ENCODE measurements around the gene SLX1A. TPM values are rescaled to one million over a fixed set of nuclear protein-coding genes. Genes with fewer than 3 reads are reported as not detected.

Gene SLX1A
- total and polyA plus RNA-seq, 10 of the 15 experiments (the other 5 are each of a cell fraction or from before 2014, with no cell fraction given), result 2.5 to 123 (median 28.9) TPM

DNA sequence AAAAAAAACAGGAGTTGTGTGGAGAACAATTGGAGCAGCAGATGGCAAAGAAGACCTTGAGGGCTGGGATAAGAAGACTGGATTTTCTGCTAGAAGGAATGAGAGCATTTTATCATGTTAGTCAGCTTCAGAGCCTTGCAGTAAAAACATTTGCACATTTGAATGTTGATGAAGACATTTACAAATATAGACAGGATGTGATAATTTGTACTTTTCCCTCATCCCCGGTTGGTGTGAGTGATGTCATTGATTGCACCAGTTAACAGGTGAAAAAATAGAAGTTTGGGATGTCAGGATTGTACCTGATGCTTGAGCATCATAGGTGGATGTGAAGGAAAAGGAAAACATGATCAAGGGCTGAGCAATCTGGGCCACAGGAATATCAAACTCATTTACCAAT, 48.0 kb upstream of the SLX1A start:
- CTCF ChIA-PET, result interaction anchor here (0.7 kb wide), 1 partner anchor 264 kb away, joined by 3 read pairs; no protein-coding TSS in a partner anchor
- ATAC-seq (no peak), DNase-seq (ENCODE audit: low read depth, low spot score) (no peak), FAIRE-seq (no peak)
- no TSS peak for BruUV-seq (replicated peaks)
- H4K20me1 ChIP-seq (ENCODE audit: control insufficient read depth, insufficient read depth), result no peaks in the 10 kb centered on the region
- intact Hi-C loops (cut with micrococcal nuclease; ENCODE audit: unreplicated experiment), result no loop called here
- RAD21 ChIA-PET (ENCODE audit: unreplicated experiment), result no interaction called here
- H3K79me2 ChIP-seq (ENCODE audit: control insufficient read depth, insufficient read depth, low read length), result no peaks in the 10 kb centered on the region
- in situ Hi-C loops (cut with MboI), result no loop called here
- no peaks in the 10 kb centered on the region for H3K36me3 ChIP-seq (ENCODE audit: control insufficient read depth in 2 of 2, insufficient read depth in 2 of 2, low read length in 1 of 2)
- H3K4me2 ChIP-seq (ENCODE audit: control insufficient read depth, insufficient read depth), result no peak overlapping the region
- TF ChIP-seq SMC3 (IDR thresholded peaks at IDR 0.05; ENCODE audit: borderline replicate concordance, low read length) (no peak), SPI1 (IDR thresholded peaks at IDR 0.05; ENCODE audit: borderline replicate concordance, insufficient read depth, low read depth, low read length) (no peak), ESRRA (IDR thresholded peaks at IDR 0.05; ENCODE audit: low read length) (no peak), TAF1 (IDR thresholded peaks at IDR 0.05; ENCODE audit: borderline replicate concordance, low read depth, low read length) (no peak), RBBP5 (conservative IDR thresholded peaks at IDR 0.05) (no peak), CREB1 (IDR thresholded peaks at IDR 0.05; ENCODE audit: low read depth) (no peak), MTA2 (IDR thresholded peaks at IDR 0.05; ENCODE audit: low read depth) (no peak), CTCF (IDR thresholded peaks at IDR 0.05 in 2 of 3, conservative IDR thresholded peaks at IDR 0.05 in 1 of 3; ENCODE audit: control insufficient read depth in 2 of 3, extremely low read depth in 1 of 3, insufficient read depth in 1 of 3, low read depth in 3 of 3, low read length in 3 of 3) (no peak), SIX5 (IDR thresholded peaks at IDR 0.05; ENCODE audit: low read depth, low read length, severe bottlenecking) (no peak), POLR2AphosphoS2 (IDR thresholded peaks at IDR 0.05; ENCODE audit: low read depth, low read length) (no peak), ASH2L (IDR thresholded peaks at IDR 0.05; ENCODE audit: borderline replicate concordance, low read depth) (no peak), HCFC1 (IDR thresholded peaks at IDR 0.05; ENCODE audit: low read length) (no peak), IRF5 (IDR thresholded peaks at IDR 0.05; ENCODE audit: borderline replicate concordance) (no peak)
- TF ChIP-seq, protein P1, sequence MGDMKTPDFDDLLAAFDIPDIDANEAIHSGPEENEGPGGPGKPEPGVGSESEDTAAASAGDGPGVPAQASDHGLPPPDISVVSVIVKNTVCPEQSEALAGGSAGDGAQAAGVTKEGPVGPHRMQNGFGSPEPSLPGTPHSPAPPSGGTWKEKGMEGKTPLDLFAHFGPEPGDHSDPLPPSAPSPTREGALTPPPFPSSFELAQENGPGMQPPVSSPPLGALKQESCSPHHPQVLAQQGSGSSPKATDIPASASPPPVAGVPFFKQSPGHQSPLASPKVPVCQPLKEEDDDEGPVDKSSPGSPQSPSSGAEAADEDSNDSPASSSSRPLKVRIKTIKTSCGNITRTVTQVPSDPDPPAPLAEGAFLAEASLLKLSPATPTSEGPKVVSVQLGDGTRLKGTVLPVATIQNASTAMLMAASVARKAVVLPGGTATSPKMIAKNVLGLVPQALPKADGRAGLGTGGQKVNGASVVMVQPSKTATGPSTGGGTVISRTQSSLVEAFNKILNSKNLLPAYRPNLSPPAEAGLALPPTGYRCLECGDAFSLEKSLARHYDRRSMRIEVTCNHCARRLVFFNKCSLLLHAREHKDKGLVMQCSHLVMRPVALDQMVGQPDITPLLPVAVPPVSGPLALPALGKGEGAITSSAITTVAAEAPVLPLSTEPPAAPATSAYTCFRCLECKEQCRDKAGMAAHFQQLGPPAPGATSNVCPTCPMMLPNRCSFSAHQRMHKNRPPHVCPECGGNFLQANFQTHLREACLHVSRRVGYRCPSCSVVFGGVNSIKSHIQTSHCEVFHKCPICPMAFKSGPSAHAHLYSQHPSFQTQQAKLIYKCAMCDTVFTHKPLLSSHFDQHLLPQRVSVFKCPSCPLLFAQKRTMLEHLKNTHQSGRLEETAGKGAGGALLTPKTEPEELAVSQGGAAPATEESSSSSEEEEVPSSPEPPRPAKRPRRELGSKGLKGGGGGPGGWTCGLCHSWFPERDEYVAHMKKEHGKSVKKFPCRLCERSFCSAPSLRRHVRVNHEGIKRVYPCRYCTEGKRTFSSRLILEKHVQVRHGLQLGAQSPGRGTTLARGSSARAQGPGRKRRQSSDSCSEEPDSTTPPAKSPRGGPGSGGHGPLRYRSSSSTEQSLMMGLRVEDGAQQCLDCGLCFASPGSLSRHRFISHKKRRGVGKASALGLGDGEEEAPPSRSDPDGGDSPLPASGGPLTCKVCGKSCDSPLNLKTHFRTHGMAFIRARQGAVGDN (IDR thresholded peaks at IDR 0.05), result no peak
- no peak overlapping the region for H2AFZ ChIP-seq (ENCODE audit: control insufficient read depth, low read depth, low read length)
- H3K27ac ChIP-seq (ENCODE audit: control insufficient read depth, insufficient read depth), result no peak overlapping the region
- POLR2A ChIA-PET, result no interaction called here
- SMC1A ChIA-PET (ENCODE audit: uncharacterized antibody, unreplicated experiment), result no interaction called here
- H3K27me3 ChIP-seq (replicated peaks in 1 of 2; ENCODE audit: control insufficient read depth in 2 of 2, insufficient read depth in 2 of 2, low read length in 1 of 2), result no peaks in the 10 kb centered on the region
- H3K9ac ChIP-seq (ENCODE audit: control insufficient read depth, insufficient read depth, low read length), result no peak overlapping the region
- H3K9me3 ChIP-seq (replicated peaks; ENCODE audit: control insufficient read depth, insufficient read depth, low read length), result peaks cover 6% of the 10 kb centered on the region
- no peaks in the 10 kb centered on the region for H3K4me1 ChIP-seq (ENCODE audit: control insufficient read depth, insufficient read depth, low read length)
- H3K4me3 ChIP-seq, result no peak overlapping the region
- WGBS (ENCODE audit: insufficient coverage, insufficient replicate concordance, low lambda C conversion rate, missing lambda C conversion rate), result 4% methylated on average over 1 of the region's 1 CpG

Measured in GM12878 (cell line).